ENCODE results near the gene SLC25A47.

The SLC25A47 gene

GRCh38 chr14:100350986-100351385, 27.8 kb downstream of the SLC25A47 start:
- Mint-ChIP-seq H3K9me3 (no peaks in the 10 kb centered on the region), H3K4me1 (no peaks in the 10 kb centered on the region), H3K27me3 (ENCODE audit: low read depth) (no peaks in the 10 kb centered on the region), H3K27ac (no peak overlapping the region), H3K36me3 (ENCODE audit: low read depth) (peaks cover 51% of the 10 kb centered on the region), H3K4me3 (no peak overlapping the region)
- TF ChIP-seq CTCF (IDR thresholded peaks at IDR 0.05; ENCODE audit: unreplicated experiment in 3 of 3) = no peak

- no peak overlapping the region for H3K27ac Mint-ChIP-seq
Observed at GRCh38 chr14:100358396-100358795, 35.3 kb downstream of the SLC25A47 start.

GRCh38 chr14:100359111-100359510, 36.0 kb downstream of the SLC25A47 start:
- Mint-ChIP-seq H3K27ac (no peak overlapping the region), H3K4me3 (no peak overlapping the region), H3K27me3 (ENCODE audit: low read depth) (no peaks in the 10 kb centered on the region), H3K9me3 (peaks cover 11% of the 10 kb centered on the region), H3K4me1 (no peaks in the 10 kb centered on the region), H3K36me3 (ENCODE audit: low read depth) (peaks cover 62% of the 10 kb centered on the region)
- no peak for TF ChIP-seq CTCF (IDR thresholded peaks at IDR 0.05; ENCODE audit: unreplicated experiment in 3 of 3)

More at GRCh38 chr14:100358396-100358795, 35.3 kb downstream of the SLC25A47 start:
- Mint-ChIP-seq H3K4me1 (no peaks in the 10 kb centered on the region), H3K36me3 (ENCODE audit: low read depth) (peaks cover 68% of the 10 kb centered on the region), H3K9me3 (peaks cover 11% of the 10 kb centered on the region), H3K4me3 (no peak overlapping the region), H3K27me3 (ENCODE audit: low read depth) (no peaks in the 10 kb centered on the region)
- no peak for TF ChIP-seq CTCF (IDR thresholded peaks at IDR 0.05; ENCODE audit: unreplicated experiment in 3 of 3)

GRCh38 chr14:100359881-100360280, 36.7 kb downstream of the SLC25A47 start:
- Mint-ChIP-seq H3K4me1 (no peaks in the 10 kb centered on the region), H3K9me3 (peaks cover 11% of the 10 kb centered on the region), H3K4me3 (no peak overlapping the region), H3K36me3 (ENCODE audit: low read depth) (peaks cover 59% of the 10 kb centered on the region), H3K27me3 (ENCODE audit: low read depth) (no peaks in the 10 kb centered on the region), H3K27ac (no peak overlapping the region)
- TF ChIP-seq CTCF (IDR thresholded peaks at IDR 0.05; ENCODE audit: unreplicated experiment in 3 of 3) = no peak

GRCh38 chr14:100361626-100362025, 38.5 kb downstream of the SLC25A47 start:
- no peaks in the 10 kb centered on the region for H3K4me1 Mint-ChIP-seq
- H3K9me3 Mint-ChIP-seq = peaks cover 11% of the 10 kb centered on the region
- no peaks in the 10 kb centered on the region for H3K27me3 Mint-ChIP-seq (ENCODE audit: low read depth)
- no peak for TF ChIP-seq CTCF (IDR thresholded peaks at IDR 0.05; ENCODE audit: unreplicated experiment in 3 of 3)
- H3K4me3 Mint-ChIP-seq = no peak overlapping the region
- H3K36me3 Mint-ChIP-seq (ENCODE audit: low read depth) = peaks cover 54% of the 10 kb centered on the region
- no peak overlapping the region for H3K27ac Mint-ChIP-seq

- TF ChIP-seq CTCF (IDR thresholded peaks at IDR 0.05; ENCODE audit: unreplicated experiment in 3 of 3) = no peak
- Mint-ChIP-seq H3K4me1 (no peaks in the 10 kb centered on the region), H3K27me3 (ENCODE audit: low read depth) (no peaks in the 10 kb centered on the region), H3K4me3 (no peak overlapping the region), H3K36me3 (ENCODE audit: low read depth) (peaks cover 53% of the 10 kb centered on the region), H3K27ac (no peak overlapping the region), H3K9me3 (peaks cover 11% of the 10 kb centered on the region)
Observed at GRCh38 chr14:100362311-100362927, 39.3 kb downstream of the SLC25A47 start.
